Muscle of back (tissue), 11 donors: ENCODE measurements around the gene KCNMA1. TPM values are rescaled to one million over a fixed set of nuclear protein-coding genes. Genes with fewer than 3 reads are reported as not detected.
A peak's percentile ranks its signal among the peaks of the same experiment; 100 is the strongest.
"Not testable (repeated sequence)": the region's sequence is repeated elsewhere in the genome, so short reads cannot be mapped to it uniquely, and the experiment has no call there.

ENCODE experiments used
- DNase-seq, 3 donors: peaks; one replicate each; pipeline versions ENCODE4 v3.0.0 to v3.0.0-alpha.2; 2013
- polyA plus RNA-seq, 10 donors: library from polyadenylated mRNA; unstranded; fragments of 120-200 nt; gene quantifications; one replicate each; pipeline ENCODE4 v1.2.1, GENCODE V29; 2013; ENCODE audit not compliant: insufficient read length in 10 of 10

Gene KCNMA1
- polyA plus RNA-seq, 10 donors: 13.8 to 20.5 (median 16.2) TPM

DNA sequence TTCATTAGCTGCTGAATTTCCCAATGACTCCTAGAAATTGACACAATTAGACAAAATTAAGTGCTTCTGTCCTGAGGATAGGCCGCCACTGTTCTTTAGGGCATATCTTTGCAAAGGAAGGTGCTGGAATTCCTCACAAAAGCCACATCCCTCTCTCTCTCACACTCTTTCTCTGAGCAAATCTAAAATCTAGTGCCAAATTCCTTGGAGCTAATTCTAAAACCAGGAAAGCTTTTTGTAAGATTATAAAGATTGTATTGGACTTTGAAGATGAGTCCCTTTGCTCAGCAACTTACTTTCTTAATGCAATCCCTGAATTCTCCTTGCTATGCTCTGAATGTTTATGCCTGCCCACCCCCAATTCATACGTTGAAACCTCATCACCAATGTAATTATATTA is 288.9 kb downstream of the KCNMA1 start:
- no peak for DNase-seq

DNA sequence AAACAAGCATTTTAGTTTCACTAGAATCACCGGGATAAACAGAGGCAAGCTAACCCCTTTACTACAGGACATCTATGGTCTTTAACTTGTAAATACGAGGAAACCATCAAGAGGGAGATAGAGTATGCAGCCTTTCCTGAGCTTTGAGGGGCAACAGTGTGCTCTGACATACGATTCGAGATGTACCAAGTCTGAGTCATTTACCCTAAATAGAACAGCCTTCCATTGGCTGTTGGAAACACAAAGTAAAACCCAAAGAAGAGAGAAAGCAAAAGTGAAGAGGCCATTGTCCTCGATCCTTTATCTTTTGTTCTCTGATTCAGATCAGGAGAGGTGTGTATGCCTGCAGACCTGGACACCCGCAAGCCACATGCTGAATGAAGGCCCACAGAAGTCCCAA is 289.5 kb downstream of the KCNMA1 start:
- DNase-seq: no peak

DNA sequence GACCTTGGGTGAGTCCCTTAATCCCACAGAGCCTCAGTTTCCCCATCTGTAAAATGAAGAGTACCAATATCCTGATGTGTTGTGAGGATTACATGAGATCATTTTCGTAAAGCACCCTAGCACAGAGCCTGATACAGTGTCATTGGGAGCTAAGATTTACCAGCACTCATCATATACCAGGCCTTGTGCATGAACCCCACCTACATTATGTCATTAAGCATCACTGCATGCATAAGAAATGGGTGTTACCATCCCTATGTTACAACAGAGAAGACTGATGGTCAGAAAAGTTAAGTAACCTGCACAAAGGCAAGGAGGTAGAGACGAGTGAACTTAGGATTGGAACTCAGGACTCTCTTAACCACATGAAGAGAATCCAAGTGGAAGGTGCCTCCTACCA is 290.6 kb downstream of the KCNMA1 start:
- DNase-seq: no peak

DNA sequence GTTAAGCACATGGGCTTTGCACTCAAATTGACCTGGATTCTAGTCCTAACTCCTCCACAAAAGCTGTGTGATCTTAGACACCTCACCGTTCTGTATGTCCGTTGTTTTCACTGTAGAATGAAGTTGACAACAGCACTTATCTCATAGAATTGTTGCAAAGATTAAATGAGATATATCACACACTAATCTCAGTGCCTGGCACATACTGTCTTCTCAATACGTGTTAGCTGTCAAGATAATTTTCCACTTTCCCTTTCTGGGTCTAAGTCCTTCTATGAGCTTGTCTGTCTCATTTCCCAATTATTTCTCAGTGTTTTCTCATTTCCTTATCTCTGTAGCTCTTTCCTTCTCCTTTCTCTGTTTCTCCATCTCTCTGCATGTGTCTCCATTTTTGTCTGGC is 296.6 kb downstream of the KCNMA1 start:
- no peak for DNase-seq

DNA sequence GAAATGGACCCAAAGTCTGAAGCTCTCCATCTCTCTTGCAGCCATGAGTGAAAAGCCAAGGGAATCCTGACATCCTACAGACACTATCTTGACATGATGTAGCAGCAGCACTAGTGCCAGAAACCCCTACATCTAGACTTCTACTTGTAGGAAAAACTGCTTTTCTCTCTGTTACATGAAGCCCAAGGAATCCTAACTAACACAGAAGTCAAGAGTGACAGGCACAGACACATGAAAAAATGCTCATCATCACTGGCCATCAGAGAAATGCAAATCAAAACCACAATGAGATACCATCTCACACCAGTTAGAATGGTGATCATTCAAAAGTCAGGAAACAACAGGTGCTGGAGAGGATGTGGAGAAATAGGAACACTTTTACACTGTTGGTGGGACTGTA is 297.7 kb downstream of the KCNMA1 start:
- not testable (repeated sequence) for DNase-seq

DNA sequence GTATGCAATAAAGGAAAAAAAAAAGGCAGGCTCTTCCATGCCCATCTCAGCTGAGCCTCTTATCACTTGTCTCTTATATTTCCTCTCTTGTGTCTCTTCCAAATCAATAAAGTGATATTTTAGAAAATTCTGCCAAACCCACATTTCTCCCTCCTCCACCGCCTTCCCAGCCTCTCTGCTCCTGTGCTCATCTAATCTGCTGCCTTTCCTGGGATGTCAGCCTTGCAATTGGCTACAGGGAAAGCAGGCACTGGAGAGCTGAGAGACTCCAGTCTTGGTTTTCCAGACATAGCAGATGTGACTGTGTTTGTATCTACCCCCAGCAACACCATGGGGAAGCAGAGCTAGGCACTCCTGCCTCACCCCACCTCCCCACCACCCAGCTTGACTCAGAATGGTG is 298.4 kb downstream of the KCNMA1 start:
- DNase-seq: no peak

DNA sequence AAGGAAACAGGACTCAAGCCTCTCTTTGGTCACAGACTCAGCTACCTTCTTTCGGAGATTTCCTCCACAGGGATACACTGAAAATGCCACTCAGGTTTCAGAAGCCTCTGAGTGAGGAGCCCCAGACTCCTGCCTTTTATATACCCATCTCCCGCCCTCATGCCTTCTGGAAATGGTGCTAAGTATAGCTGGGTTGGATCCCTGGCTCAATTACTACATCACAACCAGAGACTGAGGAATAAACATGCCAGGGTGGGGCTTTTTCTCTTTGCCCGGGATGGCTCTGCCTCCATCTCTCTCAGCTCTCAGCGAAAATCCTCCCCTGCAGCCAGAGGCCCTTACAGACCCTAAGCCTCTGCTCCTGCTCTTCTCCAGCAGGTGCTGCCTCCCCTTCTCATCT is 299.5 kb downstream of the KCNMA1 start:
- DNase-seq: no peak

DNA sequence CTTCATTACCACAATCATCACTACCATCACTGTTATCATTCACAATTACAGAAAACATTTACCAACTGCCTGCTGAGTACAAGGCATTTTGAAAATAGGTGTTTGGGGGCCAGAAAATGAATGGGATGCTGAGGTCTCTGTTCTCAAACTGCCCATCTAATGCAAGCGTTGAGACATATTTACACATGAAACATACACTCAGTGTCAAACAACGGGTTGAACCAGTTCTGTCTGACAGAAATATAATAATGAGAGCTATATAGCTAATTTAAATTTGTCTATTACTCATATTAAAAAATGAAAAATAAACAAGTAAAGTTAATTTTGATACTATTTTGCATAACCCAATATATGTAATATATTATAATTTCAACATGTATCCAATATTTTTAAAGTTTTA is 303.1 kb downstream of the KCNMA1 start:
- no peak for DNase-seq

DNA sequence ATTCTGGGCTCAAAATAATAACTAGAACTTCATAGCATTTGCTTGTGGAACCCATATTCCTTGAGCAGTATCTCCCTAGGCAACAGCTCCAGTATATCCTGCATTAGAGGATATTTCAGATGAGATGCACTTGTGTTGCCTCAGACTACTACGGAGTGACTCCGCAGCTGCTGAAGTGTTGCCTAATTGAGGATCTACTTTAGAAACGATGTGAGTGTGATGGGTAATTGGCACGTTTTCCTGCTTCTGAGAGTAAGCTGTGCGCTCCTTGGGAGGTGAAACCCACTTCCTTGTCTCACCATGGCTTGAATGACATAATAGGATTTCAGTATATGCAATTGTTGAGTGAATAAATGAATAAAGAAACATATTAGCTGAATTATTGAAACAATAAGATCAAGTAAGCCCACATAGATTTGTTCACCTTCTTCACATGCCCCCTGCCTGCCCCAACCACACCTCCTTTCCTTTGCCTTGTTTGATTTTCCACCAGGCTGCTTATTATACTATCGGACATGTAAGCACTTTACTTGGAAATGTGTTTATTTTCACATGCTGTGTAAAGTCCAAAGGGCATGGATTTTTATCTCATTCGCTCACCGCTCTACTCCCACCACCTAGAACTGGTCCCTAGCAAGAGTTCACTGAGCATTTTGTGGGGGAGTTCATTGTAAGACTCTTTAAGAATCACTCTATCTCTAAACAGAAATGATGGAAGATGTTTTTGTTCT is 303.8 kb downstream of the KCNMA1 start:
- no peak for DNase-seq

DNA sequence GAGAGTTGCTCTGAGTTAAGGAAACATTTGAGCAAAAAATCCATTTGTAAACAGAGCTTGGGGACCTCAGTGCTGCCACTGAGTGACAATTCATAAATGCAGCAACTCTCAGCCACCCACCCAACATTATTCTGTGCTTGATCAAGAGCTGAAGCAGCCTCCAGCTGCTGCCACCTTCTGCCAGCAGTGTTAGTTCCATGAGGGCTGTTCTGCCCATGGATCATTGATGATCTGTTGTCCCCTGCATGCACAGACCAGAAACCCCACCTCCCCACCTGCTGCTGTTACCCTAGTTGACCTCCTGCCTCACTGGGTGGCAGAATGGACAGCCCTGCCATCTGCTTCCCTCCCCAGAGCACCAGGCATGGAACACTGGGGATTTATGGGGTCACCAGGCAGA is 305.4 kb downstream of the KCNMA1 start:
- DNase-seq: no peak

DNA sequence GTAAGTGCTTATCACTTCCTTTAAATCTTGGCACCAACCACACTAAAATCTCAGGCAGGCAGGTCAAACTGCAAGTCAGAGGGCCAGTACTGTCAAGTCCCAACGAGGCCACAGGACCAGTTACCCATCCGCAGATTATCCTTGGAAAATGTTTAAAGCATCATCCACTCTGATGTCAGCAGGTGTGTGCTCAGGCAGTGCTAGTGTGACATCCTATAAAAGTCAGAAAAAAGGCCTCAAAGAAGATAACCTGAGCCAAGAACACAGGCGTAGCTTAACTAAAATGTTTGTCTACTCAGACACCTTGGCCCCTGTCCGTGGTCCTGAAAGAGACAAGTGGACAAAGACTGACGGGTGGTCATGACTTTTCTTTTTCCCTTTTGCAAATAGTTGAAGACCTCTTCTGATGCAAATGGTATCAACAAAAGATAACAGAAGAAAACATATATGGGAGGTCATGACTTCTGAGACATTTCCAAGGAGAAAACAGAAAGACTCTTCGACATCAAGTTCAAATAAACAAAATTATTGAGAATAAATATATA is 309.3 kb downstream of the KCNMA1 start:
- DNase-seq: peak in 2 of 3 donors; percentile 40 to 55

DNA sequence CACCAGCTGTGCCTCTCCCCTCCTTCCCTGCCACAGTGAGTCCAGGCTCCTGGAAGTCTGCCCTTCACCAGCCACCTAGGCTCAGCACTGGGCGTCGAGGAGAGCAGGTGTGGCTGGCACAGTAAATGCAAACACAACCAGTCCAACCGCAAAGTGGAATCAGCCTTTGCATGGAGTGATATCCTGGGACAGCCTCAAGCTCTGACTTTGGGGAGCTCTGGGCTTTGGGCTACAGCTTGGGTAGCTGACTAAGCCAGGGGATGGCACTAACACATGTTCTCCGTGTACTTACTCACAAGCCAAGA is 312.4 kb downstream of the KCNMA1 start:
- no peak for DNase-seq

DNA sequence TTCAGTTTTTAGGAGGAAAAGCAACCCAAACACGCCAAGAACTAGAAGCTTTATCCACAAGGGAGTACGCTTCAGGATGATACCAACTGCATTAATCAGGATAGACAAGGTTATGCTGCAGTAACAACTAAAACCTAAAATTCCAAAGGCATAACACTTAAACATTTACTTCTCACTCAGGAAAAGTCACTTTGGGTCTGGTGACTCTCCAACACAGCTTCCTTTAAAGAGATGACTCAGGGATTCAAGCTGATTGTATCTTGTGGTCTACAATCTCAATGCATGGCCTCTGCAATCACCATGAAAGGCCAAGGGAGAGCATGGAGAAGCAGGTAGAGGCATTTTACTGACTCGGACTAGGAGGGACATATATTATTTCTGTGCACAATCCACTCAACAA is 315.8 kb downstream of the KCNMA1 start:
- DNase-seq: peak in 1 of 3 donors; percentile 37

DNA sequence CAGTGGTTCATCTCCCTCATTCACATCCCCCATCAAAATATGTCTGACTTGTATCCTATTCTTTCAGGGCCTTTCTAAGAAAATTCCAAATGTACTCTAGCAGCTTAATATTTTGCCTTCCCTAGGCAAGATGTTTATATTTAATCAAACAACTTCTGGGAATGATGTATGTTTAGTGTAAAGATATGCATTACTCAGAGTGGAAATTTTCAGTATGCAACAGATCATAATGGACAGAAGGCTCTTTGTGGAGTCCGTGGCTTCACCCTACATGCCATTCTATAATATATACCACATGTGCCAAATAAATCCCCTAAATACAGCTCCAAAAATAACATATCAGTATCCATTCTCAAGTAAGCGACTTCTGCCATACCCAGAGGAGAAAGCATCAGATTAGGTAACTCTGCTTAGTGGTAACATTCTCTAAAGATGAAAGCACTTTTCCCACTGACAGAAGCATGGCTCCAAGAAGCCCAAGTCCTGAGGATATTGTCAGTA is 316.6 kb downstream of the KCNMA1 start:
- DNase-seq: peak in 1 of 3 donors; percentile 94

DNA sequence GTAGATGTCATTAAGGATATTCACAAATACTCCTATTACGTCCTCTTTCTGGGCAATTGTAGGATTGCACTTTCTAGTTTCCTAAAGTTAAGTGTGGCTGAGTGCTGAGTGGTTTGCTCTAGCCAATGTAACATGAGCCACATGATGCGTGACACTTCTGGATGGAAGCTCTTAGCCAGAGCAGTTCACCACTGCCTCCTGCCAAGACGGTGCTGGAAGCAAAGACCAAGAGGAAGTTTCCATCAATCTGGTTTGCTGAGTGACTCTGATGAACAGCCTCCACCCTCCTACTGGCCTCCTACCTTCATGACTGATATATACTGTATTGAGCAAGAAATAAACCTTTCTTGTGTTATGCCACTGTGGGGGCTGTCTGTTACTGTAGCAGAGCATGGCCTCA is 318.1 kb downstream of the KCNMA1 start:
- DNase-seq: peak in 1 of 3 donors; percentile 36

DNA sequence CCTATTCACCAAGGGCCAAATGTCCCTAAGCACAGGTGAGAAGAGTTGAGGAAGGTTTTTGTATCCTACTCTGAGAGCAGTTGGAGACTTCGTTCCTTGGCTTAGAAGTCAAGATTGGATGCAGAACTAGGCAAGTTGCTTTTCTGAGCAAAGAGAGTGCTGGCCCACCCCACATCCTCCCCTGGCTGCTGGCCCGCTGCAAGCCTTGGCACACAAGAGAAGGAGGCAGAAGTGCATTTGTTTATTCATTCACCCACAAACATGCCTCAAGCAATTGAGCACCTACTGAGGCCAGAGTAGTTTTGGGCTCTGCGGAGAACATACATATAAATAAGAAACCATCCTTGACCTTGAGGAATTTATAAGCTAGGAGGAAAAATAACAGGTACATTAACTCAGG is 318.9 kb downstream of the KCNMA1 start:
- DNase-seq: no peak

DNA sequence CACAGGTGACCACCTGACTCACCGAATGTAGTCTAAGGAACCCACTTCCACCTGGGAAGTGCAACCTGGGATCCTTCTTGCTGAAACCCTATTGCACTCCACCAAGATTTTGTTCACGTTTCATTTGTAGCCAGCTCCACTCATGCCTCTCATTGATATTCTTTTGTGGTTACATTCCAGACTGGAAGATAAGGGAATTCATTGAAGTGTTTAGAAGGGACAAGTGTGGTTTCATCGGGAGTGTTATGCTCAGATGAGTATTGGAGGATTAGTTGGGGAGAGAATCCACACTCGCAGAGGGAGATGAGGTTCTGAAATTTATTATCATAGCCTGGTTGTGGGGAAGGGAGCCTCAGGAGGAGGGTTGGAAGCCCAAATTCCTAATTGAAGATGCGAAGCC is 320.4 kb downstream of the KCNMA1 start:
- DNase-seq: no peak

DNA sequence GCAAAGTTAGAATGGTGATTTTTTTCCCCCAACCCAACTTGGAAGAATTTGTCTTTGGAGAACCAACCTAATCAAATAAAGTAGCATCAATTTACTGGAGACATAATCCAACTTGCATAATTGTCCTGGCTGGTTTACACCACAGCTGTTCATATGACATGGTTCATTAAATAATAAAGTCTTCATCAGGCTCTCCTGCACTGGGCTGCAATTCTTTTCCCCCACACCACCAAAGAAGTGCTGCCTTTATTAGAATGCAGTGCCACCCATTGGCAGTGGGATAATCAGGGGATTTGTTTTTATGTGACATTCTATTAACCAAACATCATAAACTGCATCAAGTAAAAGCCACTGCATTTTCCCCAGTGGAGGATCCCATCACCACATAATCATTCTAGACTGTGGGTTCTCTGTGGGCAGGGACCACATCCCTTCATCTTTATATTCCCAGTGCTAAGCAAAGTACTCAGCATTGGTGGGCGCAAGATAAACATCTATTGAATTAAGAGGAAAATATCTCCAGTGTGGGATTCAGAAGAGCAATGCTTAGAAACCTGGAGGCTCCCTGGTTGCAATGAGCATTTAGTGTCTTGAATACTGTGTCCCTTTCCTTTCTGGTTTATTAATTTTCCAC is 322.0 kb downstream of the KCNMA1 start:
- no peak for DNase-seq

DNA sequence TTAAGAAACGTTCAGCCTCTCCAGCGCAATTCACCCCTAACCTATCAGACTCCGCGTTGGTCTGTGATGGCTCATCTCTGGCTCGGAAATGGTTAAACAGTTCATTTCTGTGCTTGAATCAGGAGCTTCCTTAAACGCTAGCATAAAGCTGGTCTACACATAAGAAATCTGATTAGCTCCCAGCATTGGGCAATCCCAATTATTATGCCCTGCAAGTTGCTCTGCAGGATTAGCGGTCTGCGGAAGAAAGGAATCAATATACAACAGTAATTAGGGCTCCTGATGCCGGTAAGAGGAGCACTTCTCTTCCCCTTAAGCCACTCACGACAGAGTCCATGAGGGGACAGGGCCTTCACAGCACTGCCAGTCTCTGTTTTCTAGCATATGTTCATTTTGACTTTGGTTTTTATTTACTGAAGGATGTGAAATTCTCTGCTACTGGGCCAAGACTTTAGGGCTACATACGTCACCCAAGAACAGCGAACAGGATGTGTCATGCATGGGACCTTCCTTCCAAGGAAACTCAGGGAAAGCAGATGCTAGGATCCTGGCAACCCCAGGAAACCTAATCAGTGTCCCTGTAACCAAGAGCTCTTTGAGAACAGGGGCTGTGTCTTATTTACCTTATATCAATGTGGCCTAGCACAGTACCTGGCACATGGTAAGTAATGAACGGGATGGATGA is 324.4 kb downstream of the KCNMA1 start:
- DNase-seq: no peak

DNA sequence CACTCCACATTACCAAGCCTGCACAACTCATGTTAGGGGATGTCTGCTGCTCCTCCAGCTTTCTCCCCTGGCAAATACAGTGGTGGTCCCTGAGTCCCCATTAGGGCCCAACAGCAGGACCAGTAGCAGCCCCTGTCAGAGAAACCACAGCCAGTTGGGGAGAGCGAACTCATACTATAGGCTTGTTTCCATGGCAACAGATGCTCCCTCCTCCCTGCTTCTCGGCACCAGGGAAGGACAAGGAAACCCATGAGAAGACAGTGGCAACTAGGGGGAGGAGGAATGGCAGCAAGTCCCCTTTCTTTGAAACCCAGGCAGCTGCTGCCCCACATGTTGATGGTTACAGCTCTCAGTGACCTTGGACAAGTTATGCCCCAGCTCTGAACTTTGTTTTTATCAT is 326.4 kb downstream of the KCNMA1 start:
- DNase-seq: no peak

DNA sequence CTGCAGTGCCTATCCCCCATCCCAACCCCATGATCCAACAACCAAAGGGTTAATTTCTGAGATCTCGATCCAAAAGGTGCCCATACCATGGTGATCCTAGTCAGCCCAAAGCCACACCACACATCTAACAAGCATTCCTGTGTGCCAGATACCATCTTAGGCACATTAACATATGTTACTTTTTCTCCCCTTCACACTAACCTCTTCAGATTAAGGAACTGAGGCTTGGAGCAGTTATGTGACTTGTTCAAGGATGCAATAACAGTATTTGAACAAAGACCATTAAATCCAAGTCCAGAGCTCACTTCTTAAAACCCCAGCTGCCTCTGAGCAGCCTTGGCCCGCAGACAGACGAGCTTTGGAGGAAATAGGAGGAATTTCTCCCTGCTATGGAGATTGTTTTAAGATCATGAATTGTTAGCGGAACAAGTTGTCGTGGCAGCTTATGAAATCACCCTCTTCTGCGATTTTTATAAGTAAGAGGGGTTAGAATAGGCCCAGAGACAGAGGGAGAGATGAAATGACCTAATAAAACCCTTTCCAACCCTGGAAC is 327.2 kb downstream of the KCNMA1 start:
- DNase-seq: peak in 2 of 3 donors; percentile 65 to 83

DNA sequence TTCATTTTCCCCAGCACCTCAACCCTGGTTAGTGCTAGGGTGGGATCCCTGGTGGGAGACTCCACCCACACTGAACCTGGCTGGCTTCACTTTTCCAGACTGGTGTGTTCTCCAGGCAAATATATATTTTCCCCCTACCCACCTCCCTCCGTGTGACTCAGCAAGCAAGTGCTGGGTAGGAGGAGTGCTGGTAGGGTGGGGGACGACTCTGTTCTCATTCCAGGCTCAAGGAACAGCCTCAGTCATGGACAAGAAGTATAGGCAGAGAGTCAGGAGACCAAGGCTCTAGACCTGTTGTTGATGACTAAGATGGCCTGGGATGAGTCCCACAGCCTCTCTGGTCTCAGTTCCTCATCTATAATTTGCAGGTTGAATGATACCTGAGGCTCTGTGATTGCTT is 328.1 kb downstream of the KCNMA1 start:
- DNase-seq: no peak

DNA sequence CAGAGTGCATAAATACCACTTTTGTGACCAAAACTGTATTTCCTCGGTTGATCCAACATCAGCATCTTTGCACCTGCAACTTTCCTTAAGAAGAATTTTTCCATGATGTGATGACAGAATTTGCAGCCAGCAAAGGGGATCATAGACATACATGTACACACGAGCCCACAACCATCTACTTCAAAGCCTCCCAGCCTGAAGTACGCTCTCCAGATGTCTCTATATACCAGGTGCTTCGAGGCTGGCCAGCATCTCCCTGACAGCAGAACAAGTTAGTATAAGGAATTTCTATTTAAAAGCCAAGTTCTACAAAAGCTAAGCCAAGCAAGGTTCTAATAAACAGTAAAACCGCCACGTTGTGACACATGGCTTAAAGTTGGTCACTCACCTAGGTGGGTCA is 328.5 kb downstream of the KCNMA1 start:
- DNase-seq: peak in 1 of 3 donors; percentile 47
